GM19438 (cell line): ENCODE results near the gene CYP4F12.

Source experiments
- ATAC-seq: cut with Tn5 transposase; IDR thresholded peaks from one replicate; pipeline ENCODE4 v1.9.1; 2021; ENCODE audit warnings: low read depth; ENCODE audit not compliant: unreplicated experiment

Gene CYP4F12

GRCh38 chr19:15672580-15673175 lies at the start of gene CYP4F12:
TSS of gene CYP4F12 (plus strand) at chr19:15673087. CDS start at chr19:15673530, 443 bp downstream.
- ATAC-seq: no peak

DNA sequence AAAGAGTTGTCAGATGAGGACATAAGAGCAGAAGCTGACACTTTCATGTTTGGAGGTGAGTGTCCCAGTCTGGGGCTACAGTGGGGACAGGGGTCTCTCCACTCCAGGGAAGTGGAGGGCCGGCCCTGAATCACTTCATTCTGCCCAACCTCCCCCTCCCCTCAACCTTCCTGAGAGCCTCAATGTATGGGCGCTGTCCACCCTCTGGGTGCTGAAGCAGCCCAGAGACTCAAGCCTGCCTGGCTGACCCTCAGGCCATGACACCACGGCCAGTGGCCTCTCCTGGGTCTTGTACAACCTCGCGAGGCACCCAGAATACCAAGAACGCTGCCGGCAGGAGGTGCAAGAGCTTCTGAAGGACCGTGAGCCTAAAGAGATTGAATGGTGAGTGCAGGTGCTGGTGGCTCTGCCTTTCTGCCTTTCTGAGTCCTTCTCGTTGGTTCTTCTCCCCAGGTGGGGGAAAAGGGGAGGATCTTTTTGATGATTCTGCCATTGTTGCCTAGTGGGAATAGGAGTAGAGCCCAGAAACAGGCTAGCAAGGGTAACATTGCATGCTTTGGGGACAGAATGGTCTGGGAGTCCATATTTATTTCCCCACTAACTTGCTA lies 49.1 kb upstream of the CYP4F12 start:
- no peak for ATAC-seq

GRCh38 chr19:15628236-15629002 lies 44.5 kb upstream of the CYP4F12 start:
- no peak for ATAC-seq

GRCh38 chr19:15629003-15629880 lies 43.6 kb upstream of the CYP4F12 start:
- no peak for ATAC-seq

- no peak for ATAC-seq
Measured at GRCh38 chr19:15631817-15632216, 41.1 kb upstream of the CYP4F12 start.

DNA sequence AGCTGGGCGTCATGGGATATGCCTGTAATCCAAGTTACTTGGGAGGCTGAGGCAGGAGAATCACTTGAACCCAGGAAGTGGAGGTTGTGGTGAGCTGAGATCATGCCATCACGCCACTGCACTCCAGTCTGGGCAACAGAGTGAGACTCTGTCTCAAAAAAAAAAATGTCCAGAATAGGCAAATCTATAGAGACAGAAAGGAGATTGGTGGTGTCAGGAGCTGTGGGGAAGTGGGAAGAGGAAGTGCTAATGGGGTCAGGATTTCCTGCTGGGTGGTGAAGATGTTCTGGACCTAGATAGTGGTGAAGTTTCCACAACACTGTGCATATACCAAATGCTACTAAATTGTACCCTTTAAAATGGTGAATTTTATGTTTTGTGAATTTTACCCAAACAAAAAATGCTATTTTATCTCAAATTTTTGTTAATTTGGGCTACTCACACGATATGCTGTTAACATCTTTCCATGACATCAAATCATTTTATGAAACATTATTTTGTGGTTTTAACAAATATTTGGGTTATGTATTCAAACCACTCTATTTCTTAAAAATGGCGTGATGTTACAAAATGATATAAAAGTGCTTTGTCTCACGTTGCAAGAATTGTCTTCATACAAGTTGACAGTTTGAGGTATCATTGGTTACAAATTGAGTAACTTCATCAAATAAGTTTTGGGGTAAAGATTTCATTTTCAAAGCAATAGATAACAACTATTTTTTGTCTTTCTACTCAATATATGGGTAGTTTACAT lies 39.6 kb upstream of the CYP4F12 start:
- ATAC-seq: no peak

DNA sequence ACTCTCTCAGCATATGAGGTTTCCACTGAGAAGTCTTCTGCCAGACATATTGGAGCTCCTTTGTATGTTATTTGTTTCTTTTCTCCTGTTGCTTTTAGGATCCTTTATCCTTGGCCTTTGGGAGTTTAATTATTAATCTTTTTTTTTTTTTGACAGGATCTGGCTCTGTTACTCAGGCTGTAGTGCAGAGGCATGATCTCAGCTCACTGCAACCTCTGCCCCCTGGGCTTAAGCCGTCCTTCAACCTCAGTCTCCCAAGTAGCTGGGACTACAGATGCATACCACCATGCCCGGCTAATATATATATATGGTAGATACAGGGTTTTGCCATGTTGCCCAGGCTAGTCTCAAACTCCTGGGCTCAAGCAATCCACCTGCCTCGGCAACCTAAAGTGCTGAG lies 38.8 kb upstream of the CYP4F12 start:
- no peak for ATAC-seq

DNA sequence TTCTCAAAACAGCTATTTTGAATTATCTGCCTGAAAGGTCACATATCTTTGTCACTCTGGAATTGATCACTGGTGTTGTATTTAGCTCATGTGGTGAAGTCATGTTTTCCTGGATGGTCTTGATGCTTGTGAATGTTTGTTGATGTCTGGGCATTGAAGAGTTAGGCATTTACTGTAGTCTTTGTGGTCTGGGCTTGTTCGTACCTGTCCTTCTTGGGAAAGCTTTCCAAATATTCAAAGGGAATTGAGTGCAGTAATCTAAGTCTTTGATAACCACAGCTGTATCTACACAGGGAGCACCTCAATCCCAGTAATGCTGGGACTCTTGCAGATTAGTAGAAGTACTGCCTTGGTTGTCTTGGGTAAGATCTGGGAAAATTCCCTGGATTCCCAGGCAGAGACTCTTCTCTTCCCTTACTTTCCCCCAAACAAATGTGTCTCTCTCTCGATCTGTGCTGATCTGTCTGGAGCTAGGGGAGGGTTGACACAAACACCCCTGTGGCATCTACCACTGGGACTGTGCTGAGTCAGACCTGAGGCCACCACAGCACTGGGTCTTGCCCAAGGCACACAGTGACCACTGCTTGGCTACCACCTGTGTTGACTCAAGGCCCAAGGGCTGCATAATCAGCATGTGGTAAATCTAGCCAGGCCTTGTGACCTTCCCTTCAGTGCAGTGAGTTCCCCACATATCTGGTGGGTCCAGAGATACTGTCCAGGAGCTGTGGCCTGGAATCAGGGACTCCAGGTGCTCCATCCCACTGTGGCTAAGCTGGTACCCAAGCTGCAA lies 37.7 kb upstream of the CYP4F12 start:
- no peak for ATAC-seq

- no peak for ATAC-seq
Measured at GRCh38 chr19:15636026-15636425, 36.9 kb upstream of the CYP4F12 start.

- no peak for ATAC-seq
Measured at GRCh38 chr19:15639596-15639995, 33.3 kb upstream of the CYP4F12 start.

DNA sequence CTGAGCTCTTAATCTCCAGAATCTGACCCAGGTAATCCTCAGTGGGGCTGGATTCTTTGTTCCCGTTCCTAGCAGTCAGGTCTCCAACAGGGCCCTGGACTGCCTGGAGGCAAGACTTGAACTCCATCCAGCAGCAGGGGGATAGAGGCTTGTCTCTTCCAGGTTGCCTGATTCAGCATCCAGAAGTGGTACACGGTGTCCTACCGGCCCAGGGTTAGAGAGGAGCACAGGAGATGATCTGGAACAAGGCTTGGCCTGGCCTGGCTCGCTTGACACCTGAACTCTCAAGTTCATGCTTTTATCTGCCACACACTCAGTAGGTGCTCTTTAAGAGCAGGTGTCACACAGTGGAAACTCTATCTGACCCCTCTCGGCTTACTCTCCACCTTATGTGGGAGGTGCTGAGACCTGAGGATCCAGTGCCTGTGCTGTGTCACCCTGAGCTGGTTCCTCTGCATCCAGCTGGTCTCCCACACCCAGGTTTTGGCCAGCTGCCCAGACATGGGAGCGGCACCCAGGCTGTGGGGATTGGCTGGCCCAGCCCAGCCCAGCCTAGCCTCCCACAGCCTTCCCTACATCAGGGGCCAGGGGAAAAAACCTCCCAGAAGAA lies 32.5 kb upstream of the CYP4F12 start, which contains the start of gene CYP4F3:
Gene CYP4F3, plus strand, starts transcription at position 604 of the 610 bp plus-strand sequence. CDS start 519 bp downstream, outside the sequence.
- ATAC-seq: no peak

GRCh38 chr19:15640904-15641597 lies 31.8 kb upstream of the CYP4F12 start:
- no peak for ATAC-seq

DNA sequence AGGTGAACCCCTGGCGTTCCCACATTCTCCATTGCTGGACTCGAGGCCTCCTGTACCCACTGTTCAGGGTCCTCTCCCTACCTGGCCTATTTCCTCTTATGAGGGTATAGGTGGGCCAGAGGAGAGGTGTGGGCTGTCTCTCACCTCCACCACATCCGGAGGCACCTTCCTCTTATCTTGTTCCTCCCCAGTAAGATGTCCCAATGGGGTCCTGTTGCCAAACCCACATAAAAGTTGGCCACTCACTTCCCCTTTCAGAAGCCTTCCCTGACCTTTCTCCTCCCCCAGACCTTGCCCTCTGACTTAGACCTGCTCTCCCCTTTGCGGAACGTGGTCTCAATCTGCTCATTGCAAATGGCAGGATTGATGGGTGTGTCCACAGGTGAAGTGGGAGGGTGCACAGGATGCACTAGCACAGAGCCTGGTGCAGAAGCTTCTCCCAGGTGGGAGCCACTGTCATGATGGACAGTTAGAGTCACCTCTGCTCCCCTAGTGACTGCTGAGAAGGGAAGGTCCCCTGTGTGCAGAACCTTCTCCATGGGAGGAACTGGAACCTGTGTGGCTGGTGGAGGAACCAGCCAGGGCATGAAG lies 30.9 kb upstream of the CYP4F12 start:
- no peak for ATAC-seq

GRCh38 chr19:15642807-15643206 lies 30.1 kb upstream of the CYP4F12 start:
- ATAC-seq: no peak

GRCh38 chr19:15643387-15643786 lies 29.5 kb upstream of the CYP4F12 start:
- no peak for ATAC-seq

GRCh38 chr19:15644066-15644741 lies 28.7 kb upstream of the CYP4F12 start:
- ATAC-seq: no peak

GRCh38 chr19:15644816-15645215 lies 28.1 kb upstream of the CYP4F12 start:
- ATAC-seq: no peak
